ENCODE data around the gene CD180.
A peak's percentile ranks its signal among the peaks of the same experiment; 100 is the strongest.

CD180 gene

DNA sequence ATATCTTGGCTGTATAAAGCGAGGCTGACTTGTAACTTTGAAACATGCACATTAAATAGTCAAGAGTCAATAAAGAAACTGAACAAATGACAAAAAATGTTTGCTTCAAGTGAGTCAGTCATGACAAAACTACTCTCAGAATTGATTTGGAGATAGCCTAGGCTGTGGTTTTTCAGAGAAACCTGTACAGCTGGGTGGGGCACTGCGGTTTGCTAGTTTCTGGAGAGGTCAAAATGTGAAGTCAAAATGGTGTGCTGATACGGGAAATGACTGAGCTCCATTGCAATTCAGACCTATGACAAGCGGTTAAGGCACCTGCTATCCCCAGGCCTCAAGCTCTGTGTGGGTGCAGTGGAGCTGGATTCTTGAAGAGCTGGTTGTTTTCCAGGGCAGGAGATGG, 10.3 kb upstream of the CD180 start:
- in situ Hi-C loops (cut with MboI; ENCODE audit: low sequenced_read_pairs, unreplicated experiment), result loop anchor here (25.0 kb wide), 1 partner anchor 220 kb away; no protein-coding TSS in a partner anchor
- peak; percentile 76 for DNase-seq (ENCODE audit: low spot score)
- TF ChIP-seq, protein P1, sequence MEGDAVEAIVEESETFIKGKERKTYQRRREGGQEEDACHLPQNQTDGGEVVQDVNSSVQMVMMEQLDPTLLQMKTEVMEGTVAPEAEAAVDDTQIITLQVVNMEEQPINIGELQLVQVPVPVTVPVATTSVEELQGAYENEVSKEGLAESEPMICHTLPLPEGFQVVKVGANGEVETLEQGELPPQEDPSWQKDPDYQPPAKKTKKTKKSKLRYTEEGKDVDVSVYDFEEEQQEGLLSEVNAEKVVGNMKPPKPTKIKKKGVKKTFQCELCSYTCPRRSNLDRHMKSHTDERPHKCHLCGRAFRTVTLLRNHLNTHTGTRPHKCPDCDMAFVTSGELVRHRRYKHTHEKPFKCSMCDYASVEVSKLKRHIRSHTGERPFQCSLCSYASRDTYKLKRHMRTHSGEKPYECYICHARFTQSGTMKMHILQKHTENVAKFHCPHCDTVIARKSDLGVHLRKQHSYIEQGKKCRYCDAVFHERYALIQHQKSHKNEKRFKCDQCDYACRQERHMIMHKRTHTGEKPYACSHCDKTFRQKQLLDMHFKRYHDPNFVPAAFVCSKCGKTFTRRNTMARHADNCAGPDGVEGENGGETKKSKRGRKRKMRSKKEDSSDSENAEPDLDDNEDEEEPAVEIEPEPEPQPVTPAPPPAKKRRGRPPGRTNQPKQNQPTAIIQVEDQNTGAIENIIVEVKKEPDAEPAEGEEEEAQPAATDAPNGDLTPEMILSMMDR (IDR thresholded peaks at IDR 0.05; ENCODE audit: borderline replicate concordance, control extremely low read depth, extremely low read depth, insufficient read depth, missing control alignments), result no peak

DNA sequence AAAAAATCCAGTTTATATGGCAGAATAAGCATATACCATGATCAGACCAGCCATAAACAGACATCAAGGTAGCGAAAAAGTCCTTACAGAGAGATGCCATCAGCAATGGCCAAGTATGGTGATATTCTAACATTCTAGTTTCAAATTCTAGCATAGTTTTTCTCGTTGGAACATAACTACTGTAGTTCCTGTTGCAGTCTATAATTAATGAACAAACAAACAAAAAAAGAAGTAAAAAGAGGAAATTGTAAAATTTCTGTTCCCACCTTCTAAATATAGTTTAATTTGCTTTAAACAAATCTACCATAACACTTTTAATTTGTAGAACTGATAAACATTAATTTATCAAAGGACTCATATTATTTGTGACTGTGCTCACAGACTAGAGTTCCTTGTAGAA, 9.9 kb upstream of the CD180 start:
- TF ChIP-seq, protein P1 (IDR thresholded peaks at IDR 0.05; ENCODE audit: borderline replicate concordance, control extremely low read depth, extremely low read depth, insufficient read depth, missing control alignments), result no peak
- in situ Hi-C loops (cut with MboI; ENCODE audit: low sequenced_read_pairs, unreplicated experiment), result loop anchor here (25.0 kb wide), 1 partner anchor 219 kb away; no protein-coding TSS in a partner anchor
- DNase-seq (ENCODE audit: low spot score), result no peak

DNA sequence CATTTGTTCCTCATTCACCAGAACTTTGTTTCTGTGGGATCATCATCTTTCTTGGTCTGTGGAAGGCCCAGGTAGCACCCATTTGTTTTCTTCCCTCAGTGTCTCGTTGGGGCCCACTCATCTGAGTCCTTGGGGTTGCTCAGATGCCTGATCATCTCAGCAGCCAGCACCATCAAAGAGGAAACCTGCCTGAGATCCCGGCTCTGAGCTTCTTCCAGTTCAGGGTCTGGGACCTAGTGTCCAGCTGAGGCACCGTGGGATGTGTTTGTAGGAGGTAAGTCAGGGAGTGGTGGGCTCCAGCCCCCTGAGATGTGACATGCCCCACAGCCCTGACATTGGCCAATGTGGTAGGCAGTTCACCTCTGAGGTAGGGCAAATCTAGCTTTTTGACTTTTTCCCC, 9.4 kb upstream of the CD180 start:
- in situ Hi-C loops (cut with MboI; ENCODE audit: low sequenced_read_pairs, unreplicated experiment), result loop anchor here (25.0 kb wide), 1 partner anchor 219 kb away; no protein-coding TSS in a partner anchor
- no peak for DNase-seq (ENCODE audit: low spot score)
- TF ChIP-seq, protein P1 (IDR thresholded peaks at IDR 0.05; ENCODE audit: borderline replicate concordance, control extremely low read depth, extremely low read depth, insufficient read depth, missing control alignments), result no peak

DNA sequence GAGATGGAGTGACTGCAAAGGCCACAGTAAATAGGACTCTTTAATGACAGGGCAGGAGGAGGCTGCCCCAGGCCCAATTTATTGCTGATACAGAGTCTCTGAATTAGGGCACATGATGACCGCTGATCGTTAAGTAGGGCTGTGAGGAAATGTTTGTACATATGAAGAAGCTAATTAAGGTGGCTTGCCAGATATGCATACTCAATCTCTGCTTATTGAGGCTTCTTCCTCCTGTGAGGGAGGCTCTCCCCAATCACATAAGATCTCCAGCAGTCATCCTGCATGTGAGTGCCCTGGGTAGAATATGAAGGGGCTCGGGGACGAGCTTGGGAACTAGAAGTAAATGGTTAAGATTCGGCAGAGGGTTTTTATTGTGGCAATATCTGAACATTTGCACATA, 8.2 kb upstream of the CD180 start:
- in situ Hi-C loops (cut with MboI; ENCODE audit: low sequenced_read_pairs, unreplicated experiment), result loop anchor here (25.0 kb wide), 1 partner anchor 218 kb away; no protein-coding TSS in a partner anchor
- no peak for DNase-seq (ENCODE audit: low spot score)
- TF ChIP-seq, protein P1 (IDR thresholded peaks at IDR 0.05; ENCODE audit: borderline replicate concordance, control extremely low read depth, extremely low read depth, insufficient read depth, missing control alignments), result no peak

DNA sequence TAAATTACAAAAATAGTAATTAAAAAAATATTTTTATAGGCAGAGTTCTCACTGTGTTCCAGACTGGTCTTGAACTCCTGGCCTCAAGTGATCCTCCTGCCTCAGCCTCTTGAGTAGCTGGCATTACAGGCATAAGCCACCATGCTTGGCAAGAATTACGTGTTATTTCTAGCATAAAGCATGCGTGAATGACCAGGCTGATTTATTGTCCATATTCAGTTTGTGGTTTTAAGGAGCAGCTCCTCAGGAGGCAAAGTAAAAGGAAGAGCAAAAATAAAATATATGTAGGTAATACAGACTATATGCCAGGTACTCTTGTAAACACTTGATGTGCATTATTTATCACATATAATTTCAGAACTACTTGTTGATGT, 7.1 kb upstream of the CD180 start:
- in situ Hi-C loops (cut with MboI; ENCODE audit: low sequenced_read_pairs, unreplicated experiment), result loop anchor here (25.0 kb wide), 1 partner anchor 216 kb away; no protein-coding TSS in a partner anchor
- no peak for DNase-seq (ENCODE audit: low spot score)
- TF ChIP-seq, protein P1 (IDR thresholded peaks at IDR 0.05; ENCODE audit: borderline replicate concordance, control extremely low read depth, extremely low read depth, insufficient read depth, missing control alignments), result no peak

DNA sequence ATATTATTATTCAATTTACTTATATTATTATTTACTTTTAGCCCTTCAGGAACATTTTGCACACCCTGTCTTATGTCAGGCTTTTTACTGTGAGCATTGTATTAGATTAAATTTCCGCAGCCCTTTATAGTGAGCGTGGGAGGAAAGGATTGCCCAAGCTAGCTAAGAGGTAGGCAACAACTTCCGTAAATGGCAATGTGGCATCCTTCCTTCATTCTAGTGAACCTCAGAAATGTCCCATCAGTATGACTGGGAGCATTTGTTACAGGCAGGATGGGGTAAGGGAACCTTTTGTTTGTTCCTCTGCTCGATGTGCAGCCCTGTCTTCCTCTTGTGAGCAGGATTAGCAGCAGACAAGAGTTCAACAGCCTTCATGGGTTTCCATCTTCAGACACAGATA, 6.2 kb upstream of the CD180 start:
- in situ Hi-C loops (cut with MboI; ENCODE audit: low sequenced_read_pairs, unreplicated experiment), result loop anchor here (25.0 kb wide), 1 partner anchor 216 kb away; no protein-coding TSS in a partner anchor
- TF ChIP-seq, protein P1 (IDR thresholded peaks at IDR 0.05; ENCODE audit: borderline replicate concordance, control extremely low read depth, extremely low read depth, insufficient read depth, missing control alignments), result no peak
- DNase-seq (ENCODE audit: low spot score), result no peak

All from GM13976 (cell line).